HepG2 (cell line): Measurements from ENCODE around the gene ANKRD12.

Source experiments
- ESRRA ChIP-seq: sonication (generic); formaldehyde crosslinking; IDR thresholded peaks from 2 replicates; pipeline ENCODE4 v1.5.1; 2020; ENCODE audit warnings: mild to moderate bottlenecking, low read depth, missing genetic modification reagents
- ETV5 ChIP-seq: IDR thresholded peaks from 2 replicates; pipeline ENCODE4 v1.6.1; 2018; ENCODE audit warnings: missing biosample characterization, missing genetic modification reagents, inconsistent platforms, borderline replicate concordance
- HNF4A ChIP-seq: sonication (generic); formaldehyde crosslinking; IDR thresholded peaks from 2 replicates; pipeline ENCODE4 v1.4.0; 2020; ENCODE audit warnings: missing genetic modification reagents
- MAFK ChIP-seq, 2 experiments: IDR thresholded peaks in 1 of 2; conservative IDR thresholded peaks in 1 of 2; 2 replicates each; pipeline ENCODE4 v1.6.1; 2011; ENCODE audit warnings: improper control_type of control experiment in 2 of 2, low read length in 2 of 2
- NFE2L2 ChIP-seq: fragments of 150-350 bp; IDR thresholded peaks from 2 replicates; pipeline ENCODE4 v1.6.1; 2014; ENCODE audit warnings: low read length
- SP1 ChIP-seq, 2 experiments: fragments of 450-650 bp in 1 of 2; sonication (generic) in 1 of 2; formaldehyde crosslinking in 1 of 2; IDR thresholded peaks; 2 replicates each; pipeline versions ENCODE4 v1.4.0 to v1.6.1; 2016 to 2020; ENCODE audit warnings: missing genetic modification reagents in 1 of 2
- ZNF17 ChIP-seq: sonication (generic); formaldehyde crosslinking; IDR thresholded peaks from 2 replicates; pipeline ENCODE4 v1.5.0; 2020; ENCODE audit warnings: mild to moderate bottlenecking, missing genetic modification reagents
- TF ChIP-seq, protein P1 (sequence below): sonication (generic); formaldehyde crosslinking; IDR thresholded peaks from 2 replicates; pipeline ENCODE4 v1.5.0; 2020; ENCODE audit warnings: mild to moderate bottlenecking, missing genetic modification reagents, moderate library complexity

DNA sequence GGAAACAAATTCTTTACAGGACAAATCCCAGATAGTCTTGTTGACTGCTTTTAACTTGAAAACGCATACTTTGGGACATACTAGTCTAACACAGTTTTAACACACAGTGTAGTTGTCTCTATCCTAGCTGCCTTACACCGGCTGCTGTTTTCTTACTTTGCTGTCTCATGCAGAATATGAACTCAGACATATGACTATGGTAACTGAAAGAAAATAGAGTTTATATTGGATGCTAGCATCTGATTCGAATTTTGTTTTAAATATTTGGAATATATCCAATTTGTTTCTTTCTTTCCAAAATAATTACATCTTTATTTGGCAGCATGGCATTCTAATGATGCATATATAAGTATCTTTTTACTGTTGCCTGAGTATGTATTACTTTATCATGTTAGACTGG lies 69.8 kb downstream of the ANKRD12 start:
- TF ChIP-seq HNF4A (CRISPR knock-in tag) (no peak), SP1 (IDR thresholded peaks at IDR 0.05) (no peak), SP1 (CRISPR knock-in tag; IDR thresholded peaks at IDR 0.05) (no peak), ZNF17 (CRISPR knock-in tag) (no peak), MAFK (conservative IDR thresholded peaks at IDR 0.05 in 1 of 2, IDR thresholded peaks at IDR 0.05 in 1 of 2; ENCODE audit: low read length in 2 of 2) (no peak), ETV5 (CRISPR knock-in tag) (no peak), NFE2L2 (no peak), ESRRA (CRISPR knock-in tag) (no peak)
- TF ChIP-seq, protein P1, sequence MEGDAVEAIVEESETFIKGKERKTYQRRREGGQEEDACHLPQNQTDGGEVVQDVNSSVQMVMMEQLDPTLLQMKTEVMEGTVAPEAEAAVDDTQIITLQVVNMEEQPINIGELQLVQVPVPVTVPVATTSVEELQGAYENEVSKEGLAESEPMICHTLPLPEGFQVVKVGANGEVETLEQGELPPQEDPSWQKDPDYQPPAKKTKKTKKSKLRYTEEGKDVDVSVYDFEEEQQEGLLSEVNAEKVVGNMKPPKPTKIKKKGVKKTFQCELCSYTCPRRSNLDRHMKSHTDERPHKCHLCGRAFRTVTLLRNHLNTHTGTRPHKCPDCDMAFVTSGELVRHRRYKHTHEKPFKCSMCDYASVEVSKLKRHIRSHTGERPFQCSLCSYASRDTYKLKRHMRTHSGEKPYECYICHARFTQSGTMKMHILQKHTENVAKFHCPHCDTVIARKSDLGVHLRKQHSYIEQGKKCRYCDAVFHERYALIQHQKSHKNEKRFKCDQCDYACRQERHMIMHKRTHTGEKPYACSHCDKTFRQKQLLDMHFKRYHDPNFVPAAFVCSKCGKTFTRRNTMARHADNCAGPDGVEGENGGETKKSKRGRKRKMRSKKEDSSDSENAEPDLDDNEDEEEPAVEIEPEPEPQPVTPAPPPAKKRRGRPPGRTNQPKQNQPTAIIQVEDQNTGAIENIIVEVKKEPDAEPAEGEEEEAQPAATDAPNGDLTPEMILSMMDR, result no peak
